Activated CD4-positive, alpha-beta memory T cell treated with anti-CD3 and anti-CD28 coated beads, Interleukin-2, amount 10 ng/mL, durations not matched to agents 7 days and 5 days (primary cell): ENCODE results near the gene ACSS3. TPM values are rescaled to one million over a fixed set of nuclear protein-coding genes. Genes with fewer than 3 reads are reported as not detected.

Experiments
- CTCF ChIA-PET: fragments of 350-600 bp; sonication (Branson Sonifier 250); formaldehyde crosslinking; loops from one replicate; lab custom pipeline; 2021; ENCODE audit warnings: antibody characterized with exemption, inconsistent platforms; lab: Charles Lee
- POLR2A ChIA-PET: fragments of 350-600 bp; sonication (Branson Sonifier 250); formaldehyde crosslinking; loops from one replicate; lab custom pipeline; 2021; ENCODE audit warnings: antibody characterized with exemption; lab: Charles Lee
- DNase-seq: peaks from one replicate; pipeline ENCODE4 v3.0.0-alpha.2; 2020
- H3K27ac Mint-ChIP-seq: one replicate; pipeline ENCODE4 v1.8.0; 2021; ENCODE audit warnings: mild to moderate bottlenecking, mixed read lengths
- H3K27me3 Mint-ChIP-seq: one replicate; pipeline ENCODE4 v1.8.0; 2021; ENCODE audit warnings: mixed read lengths
- H3K36me3 Mint-ChIP-seq: one replicate; pipeline ENCODE4 v1.8.0; 2021; ENCODE audit warnings: low read depth, mixed read lengths
- H3K4me1 Mint-ChIP-seq: one replicate; pipeline ENCODE4 v1.8.0; 2021; ENCODE audit warnings: mixed read lengths
- H3K4me3 Mint-ChIP-seq: one replicate; pipeline ENCODE4 v1.8.0; 2021; ENCODE audit warnings: mild to moderate bottlenecking, mixed read lengths
- H3K9me3 Mint-ChIP-seq: one replicate; pipeline ENCODE4 v1.8.0; 2021; ENCODE audit warnings: mixed read lengths
- total RNA-seq, 2 experiments: library from RNA; stranded (reverse); gene quantifications; one replicate each; pipeline ENCODE4 v1.2.3, GENCODE V29; 2021

Gene ACSS3
- total RNA-seq, 2 experiments from 2014 or later, result not detected

DNA sequence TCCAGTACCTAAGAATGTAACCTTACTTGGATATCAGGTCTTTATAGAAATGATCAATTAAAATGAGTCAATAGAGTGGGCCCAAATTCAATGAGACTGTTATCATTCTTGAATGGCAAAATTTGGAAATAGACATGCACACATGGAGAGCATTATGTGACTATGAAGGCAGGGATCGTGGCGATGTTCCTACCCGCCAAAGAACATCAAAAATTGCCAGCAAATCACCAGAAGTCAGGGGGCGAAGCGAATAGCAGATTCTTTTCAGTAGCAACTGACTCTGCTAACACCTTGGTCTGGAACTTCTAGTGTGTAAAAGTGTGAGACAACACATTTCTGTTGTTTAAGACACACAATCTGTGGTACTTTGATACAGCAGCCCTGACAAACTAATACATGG is 192.5 kb downstream of the ACSS3 start:
- ChIA-PET CTCF (no interaction called here), POLR2A (no interaction called here)
- Mint-ChIP-seq H3K36me3 (no peaks in the 10 kb centered on the region), H3K4me1 (no peaks in the 10 kb centered on the region), H3K27ac (no peak overlapping the region), H3K27me3 (no peaks in the 10 kb centered on the region), H3K9me3 (peaks cover 3% of the 10 kb centered on the region), H3K4me3 (no peak overlapping the region)
- no peak for DNase-seq

- ChIA-PET CTCF (no interaction called here), POLR2A (no interaction called here)
- no peaks in the 10 kb centered on the region for H3K36me3 Mint-ChIP-seq
- H3K27me3 Mint-ChIP-seq, result no peaks in the 10 kb centered on the region
- peaks cover 3% of the 10 kb centered on the region for H3K9me3 Mint-ChIP-seq
- no peak overlapping the region for H3K27ac Mint-ChIP-seq
- no peaks in the 10 kb centered on the region for H3K4me1 Mint-ChIP-seq
- H3K4me3 Mint-ChIP-seq, result no peak overlapping the region
- no peak for DNase-seq
Observed at GRCh38 chr12:81274637-81275529, 197.0 kb downstream of the ACSS3 start.

DNA sequence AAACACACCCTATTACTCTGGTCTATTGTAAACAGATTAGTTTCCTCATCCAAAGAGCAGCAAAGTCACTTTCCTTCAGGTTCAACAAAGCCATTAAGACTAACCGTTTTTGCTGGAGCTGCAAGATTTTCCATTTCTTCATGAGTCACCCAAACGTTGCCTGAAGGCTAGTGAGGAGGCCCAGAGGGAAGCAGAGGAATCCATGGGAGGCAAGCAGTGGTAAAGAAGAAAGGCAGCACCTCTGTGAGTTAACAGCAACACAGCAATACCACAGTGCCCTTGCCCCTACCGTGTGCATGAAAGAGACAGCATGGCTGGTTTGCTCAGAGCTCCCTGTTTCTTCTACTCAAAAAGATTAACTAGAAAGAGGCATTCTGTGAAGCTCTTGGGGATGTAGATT is 206.3 kb downstream of the ACSS3 start:
- no peaks in the 10 kb centered on the region for H3K36me3 Mint-ChIP-seq
- no peak overlapping the region for H3K27ac Mint-ChIP-seq
- DNase-seq, result no peak
- POLR2A ChIA-PET, result no interaction called here
- no peaks in the 10 kb centered on the region for H3K4me1 Mint-ChIP-seq
- no peak overlapping the region for H3K4me3 Mint-ChIP-seq
- no peaks in the 10 kb centered on the region for H3K9me3 Mint-ChIP-seq
- CTCF ChIA-PET, result no interaction called here
- no peaks in the 10 kb centered on the region for H3K27me3 Mint-ChIP-seq

DNA sequence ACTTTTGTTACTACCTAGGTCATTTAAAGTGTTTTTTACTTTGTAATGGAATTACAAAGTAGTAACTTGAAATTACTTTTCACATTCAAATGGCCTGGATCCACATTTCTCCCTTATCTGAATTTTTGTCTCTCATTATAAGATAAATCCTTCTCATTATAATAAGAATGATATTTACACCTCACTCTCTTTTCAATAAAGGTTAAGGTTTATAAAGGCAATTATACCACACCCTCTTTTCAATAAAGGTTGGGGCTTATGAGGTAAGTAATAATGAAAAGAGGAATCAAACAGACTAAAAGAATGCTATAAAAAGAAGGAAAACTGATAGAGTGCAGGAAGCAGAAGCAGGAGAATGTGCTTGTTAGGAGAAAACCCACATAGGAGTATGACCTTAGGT is 210.8 kb downstream of the ACSS3 start:
- Mint-ChIP-seq H3K27ac (no peak overlapping the region), H3K27me3 (no peaks in the 10 kb centered on the region), H3K4me3 (no peak overlapping the region), H3K9me3 (peaks cover under 1% of the 10 kb centered on the region), H3K4me1 (no peaks in the 10 kb centered on the region), H3K36me3 (no peaks in the 10 kb centered on the region)
- ChIA-PET POLR2A (no interaction called here), CTCF (no interaction called here)
- DNase-seq, result no peak

DNA sequence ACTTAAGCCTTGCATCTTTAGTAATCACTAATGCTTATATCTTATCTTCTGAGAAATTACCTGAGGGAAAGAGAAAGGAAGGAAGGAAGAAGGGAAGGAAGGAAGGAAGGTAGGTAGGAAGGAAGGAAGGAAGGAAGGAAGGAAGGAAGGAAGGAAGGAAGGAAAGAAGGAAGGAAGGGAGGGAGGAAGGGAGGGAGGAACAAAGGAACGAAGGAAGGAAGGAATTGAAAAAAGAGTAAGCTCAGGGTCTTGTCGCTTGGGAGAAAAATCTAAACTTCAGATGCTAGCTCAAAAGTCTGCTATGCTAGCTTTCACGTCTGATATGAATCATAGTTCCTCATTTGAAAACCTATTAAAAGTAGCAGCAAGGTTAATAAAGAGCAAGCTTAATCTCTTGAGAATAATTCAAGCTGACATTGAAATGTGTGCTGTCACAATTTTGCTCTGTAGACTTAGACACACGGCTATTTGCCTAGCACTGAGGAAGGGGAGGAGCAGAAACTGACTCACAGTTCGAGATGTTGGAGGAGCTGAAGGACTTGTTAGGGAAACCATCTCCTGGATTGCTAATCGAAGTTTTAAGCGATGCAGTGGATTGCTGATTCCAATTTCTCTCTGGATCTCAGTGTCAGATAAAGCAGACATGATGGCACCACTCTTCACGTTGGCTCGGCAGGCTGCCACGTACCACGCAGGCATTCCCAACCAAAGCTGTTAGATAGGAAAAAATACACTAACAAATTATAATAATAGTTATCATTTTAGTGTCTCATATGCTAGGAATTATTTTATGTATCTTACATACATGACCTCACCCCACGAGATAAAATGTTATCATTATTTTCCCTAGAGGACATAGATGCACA is 216.7 kb downstream of the ACSS3 start:
- H3K4me3 Mint-ChIP-seq, result no peak overlapping the region
- H3K36me3 Mint-ChIP-seq, result no peaks in the 10 kb centered on the region
- H3K4me1 Mint-ChIP-seq, result no peaks in the 10 kb centered on the region
- no peak for DNase-seq
- H3K9me3 Mint-ChIP-seq, result peaks cover 3% of the 10 kb centered on the region
- CTCF ChIA-PET, result no interaction called here
- H3K27me3 Mint-ChIP-seq, result no peaks in the 10 kb centered on the region
- POLR2A ChIA-PET, result no interaction called here
- H3K27ac Mint-ChIP-seq, result no peak overlapping the region

GRCh38 chr12:81295251-81295650 is 217.4 kb downstream of the ACSS3 start:
- H3K4me1 Mint-ChIP-seq, result no peaks in the 10 kb centered on the region
- H3K27ac Mint-ChIP-seq, result no peak overlapping the region
- H3K9me3 Mint-ChIP-seq, result peaks cover 3% of the 10 kb centered on the region
- H3K4me3 Mint-ChIP-seq, result no peak overlapping the region
- H3K27me3 Mint-ChIP-seq, result no peaks in the 10 kb centered on the region
- CTCF ChIA-PET, result no interaction called here
- no peak for DNase-seq
- H3K36me3 Mint-ChIP-seq, result no peaks in the 10 kb centered on the region
- POLR2A ChIA-PET, result no interaction called here

GRCh38 chr12:81296556-81297305 is 218.9 kb downstream of the ACSS3 start:
- ChIA-PET CTCF (no interaction called here), POLR2A (no interaction called here)
- Mint-ChIP-seq H3K36me3 (no peaks in the 10 kb centered on the region), H3K9me3 (peaks cover 7% of the 10 kb centered on the region), H3K27me3 (no peaks in the 10 kb centered on the region), H3K27ac (no peak overlapping the region), H3K4me3 (no peak overlapping the region), H3K4me1 (no peaks in the 10 kb centered on the region)
- no peak for DNase-seq

DNA sequence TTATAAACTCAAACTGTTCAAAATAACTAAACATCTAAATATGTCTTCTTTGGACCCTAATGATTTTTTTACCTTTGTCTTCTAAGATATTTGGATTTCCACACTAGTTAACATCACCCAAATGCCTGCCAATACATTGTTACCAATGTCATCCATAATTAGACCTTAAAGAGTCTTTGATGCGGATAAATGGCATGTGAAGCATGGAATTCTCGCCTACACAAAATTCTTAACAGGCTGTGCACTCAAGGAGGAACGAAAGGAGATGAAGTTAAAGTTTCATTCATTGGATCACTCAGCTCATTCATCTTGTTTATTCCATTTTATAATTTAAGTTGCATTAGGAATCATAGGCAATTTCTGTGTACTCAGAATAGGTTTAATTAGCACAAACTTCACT is 219.7 kb downstream of the ACSS3 start:
- H3K27ac Mint-ChIP-seq, result no peak overlapping the region

DNA sequence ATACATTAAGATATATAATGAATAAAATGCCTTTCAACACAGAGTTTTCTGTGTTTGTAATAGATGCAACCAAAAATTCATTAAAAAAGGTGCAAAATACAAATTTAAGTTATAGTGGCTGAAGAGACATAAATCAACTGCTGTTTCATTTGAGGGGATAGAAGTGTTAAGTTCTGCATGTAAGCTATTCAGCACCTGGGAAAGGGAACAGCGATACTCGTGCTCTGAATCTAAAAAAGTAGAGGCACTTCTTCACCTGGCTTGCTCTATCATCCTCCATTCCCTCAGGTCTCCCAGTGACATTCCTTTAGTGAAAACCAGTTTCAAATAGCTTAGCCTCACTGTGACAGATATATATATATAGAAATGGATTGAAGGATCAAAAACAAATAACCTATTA is 222.6 kb downstream of the ACSS3 start:
- POLR2A ChIA-PET, result no interaction called here
- no peaks in the 10 kb centered on the region for H3K36me3 Mint-ChIP-seq
- H3K4me3 Mint-ChIP-seq, result no peak overlapping the region
- CTCF ChIA-PET, result no interaction called here
- no peak for DNase-seq
- H3K27ac Mint-ChIP-seq, result no peak overlapping the region
- H3K27me3 Mint-ChIP-seq, result no peaks in the 10 kb centered on the region
- H3K4me1 Mint-ChIP-seq, result no peaks in the 10 kb centered on the region
- peaks cover 5% of the 10 kb centered on the region for H3K9me3 Mint-ChIP-seq

More for the DNA sequence above, 219.7 kb downstream of the ACSS3 start:
- H3K9me3 Mint-ChIP-seq, result peaks cover 8% of the 10 kb centered on the region
- H3K27me3 Mint-ChIP-seq, result no peaks in the 10 kb centered on the region
- H3K4me3 Mint-ChIP-seq, result no peak overlapping the region
- CTCF ChIA-PET, result no interaction called here
- no peaks in the 10 kb centered on the region for H3K4me1 Mint-ChIP-seq
- no peak for DNase-seq
- no peaks in the 10 kb centered on the region for H3K36me3 Mint-ChIP-seq
- POLR2A ChIA-PET, result no interaction called here

DNA sequence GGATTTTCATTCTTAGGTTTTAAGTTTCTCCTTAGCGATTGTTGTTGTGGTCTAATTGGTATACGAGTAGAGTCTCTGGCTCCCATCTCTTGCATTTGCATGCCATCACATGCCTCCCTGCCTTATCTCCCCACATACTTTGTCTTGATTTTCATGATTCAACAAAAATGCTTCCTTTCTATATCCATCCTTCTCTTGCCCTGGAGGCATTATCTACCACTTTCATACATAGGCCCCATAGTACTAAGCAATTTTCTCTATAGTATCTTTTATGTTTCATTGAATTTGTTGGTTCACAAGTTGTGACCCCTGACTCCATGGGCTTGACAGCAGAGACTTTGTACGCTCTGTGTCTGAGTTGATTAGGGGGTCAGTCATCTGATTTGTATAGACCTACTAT is 226.1 kb downstream of the ACSS3 start:
- CTCF ChIA-PET, result no interaction called here
- Mint-ChIP-seq H3K27me3 (no peaks in the 10 kb centered on the region), H3K36me3 (no peaks in the 10 kb centered on the region), H3K9me3 (peaks cover 5% of the 10 kb centered on the region), H3K27ac (no peak overlapping the region), H3K4me3 (no peak overlapping the region), H3K4me1 (no peaks in the 10 kb centered on the region)
- POLR2A ChIA-PET, result no interaction called here
- no peak for DNase-seq

Other genes with a start within 250 kb of the ACSS3 start
- gene LIN7A, start 140.1 kb upstream of the ACSS3 start, total RNA-seq, result not detected